WTC11 (cell line): ENCODE measurements around the gene PCGF2.

Source experiments
- ZNF416 ChIP-seq: fragments of 250-450 bp; sonication (Bioruptor Pico); IDR thresholded peaks from 2 replicates; pipeline ENCODE4 v1.9.0; 2021; ENCODE audit warnings: mild to moderate bottlenecking, inconsistent platforms
- TF ChIP-seq, protein P1 (sequence below): sonication (generic); formaldehyde crosslinking; IDR thresholded peaks from 2 replicates; pipeline ENCODE4 v1.8.0; 2022; ENCODE audit warnings: mild to moderate bottlenecking, missing genetic modification reagents
- TF ChIP-seq, protein P2 (sequence below): fragments of 250-450 bp; sonication (Bioruptor Pico); IDR thresholded peaks from 2 replicates; pipeline ENCODE4 v1.9.0; 2021; ENCODE audit warnings: mild to moderate bottlenecking, borderline replicate concordance

DNA sequence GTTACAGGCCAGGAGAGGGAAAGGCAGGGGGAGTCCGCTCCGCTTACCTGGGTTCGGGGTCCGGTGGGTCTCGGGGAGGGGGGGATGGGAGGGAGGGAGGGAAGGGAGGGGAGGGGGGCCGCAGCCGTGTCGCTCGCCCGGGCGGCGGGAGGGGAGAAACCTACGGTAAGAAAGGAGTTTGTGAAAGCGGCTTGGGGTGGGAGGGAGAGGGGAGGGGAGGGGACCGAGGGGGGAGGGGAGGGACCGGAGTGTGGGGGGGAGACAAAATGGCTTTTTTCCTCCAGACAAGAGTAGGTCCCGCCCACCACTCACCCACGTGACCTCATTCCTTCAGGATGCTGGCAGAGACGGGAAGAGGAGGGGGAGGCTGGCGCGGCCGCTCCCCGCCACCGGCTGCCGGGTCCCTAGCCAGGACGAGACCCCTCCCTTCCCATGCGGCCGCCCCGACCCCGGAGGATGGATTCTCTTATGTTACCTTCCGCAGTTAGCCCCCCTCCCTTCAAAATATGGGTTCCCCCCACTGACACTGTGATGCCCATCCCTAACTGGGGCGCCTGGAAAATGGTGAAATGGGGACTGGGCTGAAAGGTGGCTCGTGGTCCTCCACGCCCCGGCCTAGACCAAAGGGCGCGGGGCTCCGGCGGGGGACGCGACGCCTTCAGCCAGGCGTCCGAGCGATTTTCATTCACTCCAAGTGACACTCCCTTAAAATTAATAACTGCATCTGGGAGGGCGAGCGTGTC, at the start of gene PCGF2:
- TF ChIP-seq, protein P1, sequence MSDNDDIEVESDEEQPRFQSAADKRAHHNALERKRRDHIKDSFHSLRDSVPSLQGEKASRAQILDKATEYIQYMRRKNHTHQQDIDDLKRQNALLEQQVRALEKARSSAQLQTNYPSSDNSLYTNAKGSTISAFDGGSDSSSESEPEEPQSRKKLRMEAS: no peak
- TF ChIP-seq, protein P2, sequence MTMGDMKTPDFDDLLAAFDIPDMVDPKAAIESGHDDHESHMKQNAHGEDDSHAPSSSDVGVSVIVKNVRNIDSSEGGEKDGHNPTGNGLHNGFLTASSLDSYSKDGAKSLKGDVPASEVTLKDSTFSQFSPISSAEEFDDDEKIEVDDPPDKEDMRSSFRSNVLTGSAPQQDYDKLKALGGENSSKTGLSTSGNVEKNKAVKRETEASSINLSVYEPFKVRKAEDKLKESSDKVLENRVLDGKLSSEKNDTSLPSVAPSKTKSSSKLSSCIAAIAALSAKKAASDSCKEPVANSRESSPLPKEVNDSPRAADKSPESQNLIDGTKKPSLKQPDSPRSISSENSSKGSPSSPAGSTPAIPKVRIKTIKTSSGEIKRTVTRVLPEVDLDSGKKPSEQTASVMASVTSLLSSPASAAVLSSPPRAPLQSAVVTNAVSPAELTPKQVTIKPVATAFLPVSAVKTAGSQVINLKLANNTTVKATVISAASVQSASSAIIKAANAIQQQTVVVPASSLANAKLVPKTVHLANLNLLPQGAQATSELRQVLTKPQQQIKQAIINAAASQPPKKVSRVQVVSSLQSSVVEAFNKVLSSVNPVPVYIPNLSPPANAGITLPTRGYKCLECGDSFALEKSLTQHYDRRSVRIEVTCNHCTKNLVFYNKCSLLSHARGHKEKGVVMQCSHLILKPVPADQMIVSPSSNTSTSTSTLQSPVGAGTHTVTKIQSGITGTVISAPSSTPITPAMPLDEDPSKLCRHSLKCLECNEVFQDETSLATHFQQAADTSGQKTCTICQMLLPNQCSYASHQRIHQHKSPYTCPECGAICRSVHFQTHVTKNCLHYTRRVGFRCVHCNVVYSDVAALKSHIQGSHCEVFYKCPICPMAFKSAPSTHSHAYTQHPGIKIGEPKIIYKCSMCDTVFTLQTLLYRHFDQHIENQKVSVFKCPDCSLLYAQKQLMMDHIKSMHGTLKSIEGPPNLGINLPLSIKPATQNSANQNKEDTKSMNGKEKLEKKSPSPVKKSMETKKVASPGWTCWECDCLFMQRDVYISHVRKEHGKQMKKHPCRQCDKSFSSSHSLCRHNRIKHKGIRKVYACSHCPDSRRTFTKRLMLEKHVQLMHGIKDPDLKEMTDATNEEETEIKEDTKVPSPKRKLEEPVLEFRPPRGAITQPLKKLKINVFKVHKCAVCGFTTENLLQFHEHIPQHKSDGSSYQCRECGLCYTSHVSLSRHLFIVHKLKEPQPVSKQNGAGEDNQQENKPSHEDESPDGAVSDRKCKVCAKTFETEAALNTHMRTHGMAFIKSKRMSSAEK (CRISPR knock-in tag): no peak
- no peak for TF ChIP-seq ZNF416 (CRISPR knock-in tag)
